ENCODE results near the gene FYN.

FYN gene

GRCh38 chr6:111624401-111625098 lies 248.7 kb downstream of the FYN start:
- DNase-seq, result no peak

GRCh38 chr6:111623046-111623718 lies 250.1 kb downstream of the FYN start:
- DNase-seq, result no peak
- intact Hi-C loops (cut with DNase I), result no loop called here

More at GRCh38 chr6:111624401-111625098, 248.7 kb downstream of the FYN start:
- intact Hi-C loops (cut with DNase I), result no loop called here

- DNase-seq, result no peak
- intact Hi-C loops (cut with DNase I), result no loop called here
Observed at GRCh38 chr6:111620169-111620568, 253.1 kb downstream of the FYN start.

GRCh38 chr6:111618407-111618806 lies 254.8 kb downstream of the FYN start:
- intact Hi-C loops (cut with DNase I), result no loop called here
- DNase-seq, result no peak

GRCh38 chr6:111617149-111617548 lies 256.1 kb downstream of the FYN start:
- DNase-seq, result no peak
- intact Hi-C loops (cut with DNase I), result no loop called here

- intact Hi-C loops (cut with DNase I), result no loop called here
- DNase-seq, result no peak
Observed at GRCh38 chr6:111615916-111616612, 257.2 kb downstream of the FYN start.

GRCh38 chr6:111614833-111615582 lies 258.2 kb downstream of the FYN start:
- DNase-seq, result no peak
- intact Hi-C loops (cut with DNase I), result no loop called here

- no peak for DNase-seq
- intact Hi-C loops (cut with DNase I), result no loop called here
Observed at GRCh38 chr6:111612379-111612778, 260.9 kb downstream of the FYN start.

- intact Hi-C loops (cut with DNase I), result no loop called here
- no peak for DNase-seq
Observed at GRCh38 chr6:111610548-111611172, 262.6 kb downstream of the FYN start.

All from posterior cingulate gyrus (tissue), 11 donors.